Measurements from ENCODE around the gene JAM3.

DNA sequence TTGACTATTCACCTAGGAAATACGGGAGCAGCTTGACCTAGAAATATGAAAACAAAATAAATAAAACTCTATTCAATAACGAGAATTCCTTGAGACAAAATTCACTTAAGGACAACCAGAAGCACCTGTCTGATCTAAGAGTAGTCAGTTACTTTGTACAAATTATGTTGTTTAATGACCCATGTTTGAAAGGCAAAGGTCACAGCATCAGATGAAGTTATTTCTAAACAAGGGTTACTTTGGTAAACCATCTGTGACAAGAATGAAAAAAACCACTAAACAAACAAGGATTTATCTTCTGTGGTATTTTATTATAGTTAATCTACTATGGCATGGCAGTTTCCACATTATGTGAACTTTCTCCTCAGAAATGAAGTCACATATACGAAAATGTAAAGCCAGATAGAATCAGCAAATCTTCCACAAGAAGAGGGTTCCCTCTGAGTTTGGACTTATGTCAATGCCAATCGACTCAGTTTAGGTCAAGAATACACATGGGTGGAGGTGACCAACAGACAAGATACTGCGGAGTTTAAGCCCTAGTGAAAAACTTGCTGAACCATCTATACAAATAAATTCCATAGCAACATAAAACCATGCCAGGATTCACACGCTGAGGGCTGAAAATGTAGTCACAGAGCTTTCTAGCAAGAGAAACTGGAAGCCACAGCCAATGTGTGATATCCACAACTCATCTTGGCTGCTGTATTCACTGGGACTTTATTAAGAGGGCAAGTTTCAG, 101.5 kb downstream of the JAM3 start:
- no peak for TF ChIP-seq CTCF (conservative IDR thresholded peaks at IDR 0.05 in 1 of 2, IDR thresholded peaks at IDR 0.05 in 1 of 2; ENCODE audit: low read depth in 1 of 2, low read length in 2 of 2)
- no peak for TF ChIP-seq EZH2 (IDR thresholded peaks at IDR 0.05; ENCODE audit: low read length, missing control alignments)
